HepG2 (cell line): Measurements from ENCODE around the gene SP6. TPM values are rescaled to one million over a fixed set of nuclear protein-coding genes. Genes with fewer than 3 reads are reported as not detected.

Experiments
- BORCS8-MEF2B ChIP-seq: sonication (generic); formaldehyde crosslinking; IDR thresholded peaks from 2 replicates; pipeline ENCODE4 v1.8.0; 2022; ENCODE audit warnings: mild to moderate bottlenecking, missing genetic modification reagents
- EP300 ChIP-seq, 3 experiments: sonication (generic) in 1 of 3; formaldehyde crosslinking in 1 of 3; IDR thresholded peaks; 2 replicates each; pipeline versions ENCODE4 v1.5.1 to v1.6.1; 2011 to 2020; ENCODE audit warnings: low read depth in 2 of 3, low read length in 2 of 3, borderline replicate concordance in 1 of 3, improper control_type of control experiment in 1 of 3, mild to moderate bottlenecking in 1 of 3, missing genetic modification reagents in 1 of 3, moderate library complexity in 1 of 3
- FOXK1 ChIP-seq: sonication (generic); formaldehyde crosslinking; IDR thresholded peaks from 2 replicates; pipeline ENCODE4 v1.4.0; 2020; ENCODE audit warnings: low read depth, missing genetic modification reagents, borderline replicate concordance
- KLF11 ChIP-seq: IDR thresholded peaks from 2 replicates; pipeline ENCODE4 v1.6.1; 2016; ENCODE audit warnings: missing compliant biosample characterization
- MAFF ChIP-seq: IDR thresholded peaks from 2 replicates; pipeline ENCODE4 v1.6.1; 2011; ENCODE audit warnings: low read depth, low read length, improper control_type of control experiment
- MAFK ChIP-seq, 2 experiments: IDR thresholded peaks in 1 of 2; conservative IDR thresholded peaks in 1 of 2; 2 replicates each; pipeline ENCODE4 v1.6.1; 2011; ENCODE audit warnings: improper control_type of control experiment in 2 of 2, low read length in 2 of 2
- NBN ChIP-seq: fragments of 450-650 bp; conservative IDR thresholded peaks from 2 replicates; pipeline ENCODE4 v1.6.1; 2017
- NFE2L2 ChIP-seq: fragments of 150-350 bp; IDR thresholded peaks from 2 replicates; pipeline ENCODE4 v1.6.1; 2014; ENCODE audit warnings: low read length
- NR2F1 ChIP-seq, 2 experiments: fragments of 450-650 bp in 1 of 2; formaldehyde crosslinking in 1 of 2; IDR thresholded peaks; 2 replicates each; pipeline versions ENCODE4 v1.5.0 to v1.6.1; 2016 to 2020; ENCODE audit warnings: mild to moderate bottlenecking in 1 of 2, missing compliant biosample characterization in 1 of 2, missing genetic modification reagents in 1 of 2, moderate library complexity in 1 of 2
- NR2F2 ChIP-seq: IDR thresholded peaks from 2 replicates; pipeline ENCODE4 v1.6.1; 2012; ENCODE audit warnings: low read depth, inconsistent platforms, borderline replicate concordance
- PHF20 ChIP-seq: sonication (generic); formaldehyde crosslinking; IDR thresholded peaks from 2 replicates; pipeline ENCODE4 v1.5.0; 2020; ENCODE audit warnings: mild to moderate bottlenecking, missing genetic modification reagents
- ZNF619 ChIP-seq: sonication (generic); formaldehyde crosslinking; IDR thresholded peaks from 2 replicates; pipeline ENCODE4 v1.4.0; 2020; ENCODE audit warnings: mild to moderate bottlenecking, missing genetic modification reagents
- polyA plus RNA-seq, 8 experiments: library from polyadenylated mRNA; depleted of rRNA in 3 of 8; stranded (reverse) in 7 of 8; unstranded in 1 of 8; fragments of >200 nt; fragmentation: Illumina TruSeq in 4 of 8; extraction: Trizol in 4 of 8; gene quantifications; 2 replicates each; pipeline versions ENCODE4 v1.2.1 to v1.2.3, GENCODE V29; 2011 to 2016; ENCODE audit warnings: low read depth in 4 of 8, missing spikeins in 1 of 8, mixed read lengths in 1 of 8; ENCODE audit not compliant: insufficient read depth in 1 of 8
- total RNA-seq, 5 experiments: library from RNA; depleted of rRNA; stranded (reverse); fragments of >200 nt; fragmentation: Illumina TruSeq; extraction: Trizol; gene quantifications; 2 replicates each; pipeline ENCODE4 v1.2.3, GENCODE V29; 2016; ENCODE audit warnings: low read depth in 1 of 5
- TF ChIP-seq, protein P1 (sequence below): sonication (generic); formaldehyde crosslinking; IDR thresholded peaks from 2 replicates; pipeline ENCODE4 v1.4.0; 2020; ENCODE audit warnings: mild to moderate bottlenecking, missing genetic modification reagents, borderline replicate concordance
- TF ChIP-seq, protein P2 (sequence below): IDR thresholded peaks from 2 replicates; pipeline ENCODE4 v1.4.0; 2020; ENCODE audit warnings: mild to moderate bottlenecking, missing genetic modification reagents

The SP6 gene
- total and polyA plus RNA-seq, 2 of the 13 experiments (the other 11 are each of a cell fraction or from before 2014, with no cell fraction given), result 0.07 TPM

DNA sequence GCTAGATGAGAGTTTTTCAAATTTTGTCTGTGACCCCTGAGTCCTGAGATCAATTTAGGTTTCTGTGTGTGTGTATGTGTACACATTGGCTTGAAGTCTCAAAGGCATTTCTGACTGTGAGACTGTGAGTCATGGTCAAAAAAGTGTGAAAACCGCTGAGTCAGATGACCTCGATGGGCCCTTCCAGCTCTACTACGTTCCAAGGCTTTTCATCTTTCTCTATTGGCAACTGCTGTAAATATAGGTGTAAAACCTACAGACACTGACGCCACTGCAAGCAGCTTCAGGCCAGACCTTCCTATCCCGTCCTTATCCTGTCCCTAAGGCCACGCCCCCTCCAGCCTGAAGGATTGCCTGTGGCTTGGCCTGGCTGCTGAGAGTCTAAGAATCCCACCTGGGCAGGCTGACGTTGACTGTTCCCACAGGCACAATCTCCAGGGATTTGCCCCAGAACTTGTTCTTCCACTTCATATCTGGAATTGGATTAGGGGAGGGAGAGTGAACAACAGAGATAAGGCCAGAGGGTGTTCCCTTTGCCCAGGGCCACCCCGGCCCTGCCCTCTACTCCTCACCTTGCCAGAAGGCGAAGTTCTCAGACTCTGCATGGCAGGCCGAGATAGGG lies 40.7 kb downstream of the SP6 start (continued):
- TF ChIP-seq, protein P1, sequence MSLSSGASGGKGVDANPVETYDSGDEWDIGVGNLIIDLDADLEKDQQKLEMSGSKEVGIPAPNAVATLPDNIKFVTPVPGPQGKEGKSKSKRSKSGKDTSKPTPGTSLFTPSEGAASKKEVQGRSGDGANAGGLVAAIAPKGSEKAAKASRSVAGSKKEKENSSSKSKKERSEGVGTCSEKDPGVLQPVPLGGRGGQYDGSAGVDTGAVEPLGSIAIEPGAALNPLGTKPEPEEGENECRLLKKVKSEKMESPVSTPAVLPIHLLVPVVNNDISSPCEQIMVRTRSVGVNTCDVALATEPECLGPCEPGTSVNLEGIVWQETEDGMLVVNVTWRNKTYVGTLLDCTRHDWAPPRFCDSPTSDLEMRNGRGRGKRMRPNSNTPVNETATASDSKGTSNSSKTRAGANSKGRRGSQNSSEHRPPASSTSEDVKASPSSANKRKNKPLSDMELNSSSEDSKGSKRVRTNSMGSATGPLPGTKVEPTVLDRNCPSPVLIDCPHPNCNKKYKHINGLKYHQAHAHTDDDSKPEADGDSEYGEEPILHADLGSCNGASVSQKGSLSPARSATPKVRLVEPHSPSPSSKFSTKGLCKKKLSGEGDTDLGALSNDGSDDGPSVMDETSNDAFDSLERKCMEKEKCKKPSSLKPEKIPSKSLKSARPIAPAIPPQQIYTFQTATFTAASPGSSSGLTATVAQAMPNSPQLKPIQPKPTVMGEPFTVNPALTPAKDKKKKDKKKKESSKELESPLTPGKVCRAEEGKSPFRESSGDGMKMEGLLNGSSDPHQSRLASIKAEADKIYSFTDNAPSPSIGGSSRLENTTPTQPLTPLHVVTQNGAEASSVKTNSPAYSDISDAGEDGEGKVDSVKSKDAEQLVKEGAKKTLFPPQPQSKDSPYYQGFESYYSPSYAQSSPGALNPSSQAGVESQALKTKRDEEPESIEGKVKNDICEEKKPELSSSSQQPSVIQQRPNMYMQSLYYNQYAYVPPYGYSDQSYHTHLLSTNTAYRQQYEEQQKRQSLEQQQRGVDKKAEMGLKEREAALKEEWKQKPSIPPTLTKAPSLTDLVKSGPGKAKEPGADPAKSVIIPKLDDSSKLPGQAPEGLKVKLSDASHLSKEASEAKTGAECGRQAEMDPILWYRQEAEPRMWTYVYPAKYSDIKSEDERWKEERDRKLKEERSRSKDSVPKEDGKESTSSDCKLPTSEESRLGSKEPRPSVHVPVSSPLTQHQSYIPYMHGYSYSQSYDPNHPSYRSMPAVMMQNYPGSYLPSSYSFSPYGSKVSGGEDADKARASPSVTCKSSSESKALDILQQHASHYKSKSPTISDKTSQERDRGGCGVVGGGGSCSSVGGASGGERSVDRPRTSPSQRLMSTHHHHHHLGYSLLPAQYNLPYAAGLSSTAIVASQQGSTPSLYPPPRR (CRISPR knock-in tag), result no peak
- TF ChIP-seq NR2F1 (CRISPR knock-in tag; IDR thresholded peaks at IDR 0.05), result peak in 1 of 2 experiments; percentile 57; a peak in 1 of 4 replicates
- peak; percentile 67; the same call in 1 of the 2 replicates for TF ChIP-seq NR2F2
- no peak for TF ChIP-seq NBN
- TF ChIP-seq, protein P2, sequence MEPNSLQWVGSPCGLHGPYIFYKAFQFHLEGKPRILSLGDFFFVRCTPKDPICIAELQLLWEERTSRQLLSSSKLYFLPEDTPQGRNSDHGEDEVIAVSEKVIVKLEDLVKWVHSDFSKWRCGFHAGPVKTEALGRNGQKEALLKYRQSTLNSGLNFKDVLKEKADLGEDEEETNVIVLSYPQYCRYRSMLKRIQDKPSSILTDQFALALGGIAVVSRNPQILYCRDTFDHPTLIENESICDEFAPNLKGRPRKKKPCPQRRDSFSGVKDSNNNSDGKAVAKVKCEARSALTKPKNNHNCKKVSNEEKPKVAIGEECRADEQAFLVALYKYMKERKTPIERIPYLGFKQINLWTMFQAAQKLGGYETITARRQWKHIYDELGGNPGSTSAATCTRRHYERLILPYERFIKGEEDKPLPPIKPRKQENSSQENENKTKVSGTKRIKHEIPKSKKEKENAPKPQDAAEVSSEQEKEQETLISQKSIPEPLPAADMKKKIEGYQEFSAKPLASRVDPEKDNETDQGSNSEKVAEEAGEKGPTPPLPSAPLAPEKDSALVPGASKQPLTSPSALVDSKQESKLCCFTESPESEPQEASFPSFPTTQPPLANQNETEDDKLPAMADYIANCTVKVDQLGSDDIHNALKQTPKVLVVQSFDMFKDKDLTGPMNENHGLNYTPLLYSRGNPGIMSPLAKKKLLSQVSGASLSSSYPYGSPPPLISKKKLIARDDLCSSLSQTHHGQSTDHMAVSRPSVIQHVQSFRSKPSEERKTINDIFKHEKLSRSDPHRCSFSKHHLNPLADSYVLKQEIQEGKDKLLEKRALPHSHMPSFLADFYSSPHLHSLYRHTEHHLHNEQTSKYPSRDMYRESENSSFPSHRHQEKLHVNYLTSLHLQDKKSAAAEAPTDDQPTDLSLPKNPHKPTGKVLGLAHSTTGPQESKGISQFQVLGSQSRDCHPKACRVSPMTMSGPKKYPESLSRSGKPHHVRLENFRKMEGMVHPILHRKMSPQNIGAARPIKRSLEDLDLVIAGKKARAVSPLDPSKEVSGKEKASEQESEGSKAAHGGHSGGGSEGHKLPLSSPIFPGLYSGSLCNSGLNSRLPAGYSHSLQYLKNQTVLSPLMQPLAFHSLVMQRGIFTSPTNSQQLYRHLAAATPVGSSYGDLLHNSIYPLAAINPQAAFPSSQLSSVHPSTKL (CRISPR knock-in tag), result 0 out of 2 replicates have a peak, but pooled peaks have one; percentile 20
- no peak for TF ChIP-seq KLF11
- no peak for TF ChIP-seq BORCS8-MEF2B (CRISPR knock-in tag)
- TF ChIP-seq ZNF619 (CRISPR knock-in tag), result no peak
- peak in 1 of 2 experiments; percentile 46; a peak in 1 of 4 replicates for TF ChIP-seq EP300 (IDR thresholded peaks at IDR 0.05; ENCODE audit: low read depth in 2 of 2, low read length in 2 of 2)
- TF ChIP-seq EP300 (CRISPR knock-in tag; IDR thresholded peaks at IDR 0.05; ENCODE audit: borderline replicate concordance), result no peak
- peak; percentile 98 for TF ChIP-seq MAFF
- no peak for TF ChIP-seq PHF20 (CRISPR knock-in tag)
- TF ChIP-seq MAFK (conservative IDR thresholded peaks at IDR 0.05 in 1 of 2, IDR thresholded peaks at IDR 0.05 in 1 of 2; ENCODE audit: low read length in 2 of 2), result peak; percentile 98
- TF ChIP-seq NFE2L2, result peak; percentile 81
- no peak for TF ChIP-seq FOXK1
